WTC11 (cell line): ENCODE data around the gene PAMR1. TPM values are rescaled to one million over a fixed set of nuclear protein-coding genes. Genes with fewer than 3 reads are reported as not detected.

ENCODE experiments used
- ATAC-seq: fragments of 200-7000 bp; cut with Tn5 transposase; 2 replicates; pipeline ENCODE4 v1.10.0; 2021; ENCODE audit warnings: mild to moderate bottlenecking, moderate library complexity
- CTCF ChIA-PET: fragments of 300-600 bp; sonication (Branson Sonifier 250); formaldehyde crosslinking; loops from one replicate; lab custom pipeline; 2021; ENCODE audit warnings: antibody characterized with exemption; lab: Charles Lee
- POLR2A ChIA-PET: fragments of 350-600 bp; sonication (Branson Sonifier 250); formaldehyde crosslinking; loops from one replicate; lab custom pipeline; 2021; ENCODE audit warnings: antibody characterized with exemption; lab: Charles Lee
- DNase-seq: peaks from one replicate; pipeline ENCODE4 v3.0.0; 2021; ENCODE audit warnings: low spot score
- H3K27ac Mint-ChIP-seq: 2 replicates; pipeline ENCODE4 v1.8.0; 2021; ENCODE audit warnings: mixed read lengths
- H3K27me3 Mint-ChIP-seq: 2 replicates; pipeline ENCODE4 v1.8.0; 2021; ENCODE audit warnings: low read depth, mild to moderate bottlenecking, moderate library complexity, mixed read lengths
- H3K36me3 Mint-ChIP-seq: 2 replicates; pipeline ENCODE4 v1.8.0; 2021; ENCODE audit warnings: mixed read lengths
- H3K4me1 Mint-ChIP-seq: 2 replicates; pipeline ENCODE4 v1.8.0; 2022; ENCODE audit warnings: mixed read lengths
- H3K4me3 Mint-ChIP-seq: 2 replicates; pipeline ENCODE4 v1.8.0; 2021; ENCODE audit warnings: mild to moderate bottlenecking, moderate library complexity, mixed read lengths
- H3K9me3 Mint-ChIP-seq: 2 replicates; pipeline ENCODE4 v1.8.0; 2021; ENCODE audit warnings: mixed read lengths
- CBFB ChIP-seq: sonication (generic); formaldehyde crosslinking; IDR thresholded peaks from 2 replicates; pipeline ENCODE4 v1.8.1; 2022; ENCODE audit warnings: mild to moderate bottlenecking, low read depth, missing genetic modification reagents
- ELF4 ChIP-seq: sonication (generic); formaldehyde crosslinking; IDR thresholded peaks from 2 replicates; pipeline ENCODE4 v1.8.1; 2022; ENCODE audit warnings: low read depth, mild to moderate bottlenecking, moderate library complexity, missing genetic modification reagents
- FOXJ3 ChIP-seq: sonication (generic); formaldehyde crosslinking; IDR thresholded peaks from 2 replicates; pipeline ENCODE4 v1.9.0; 2021; ENCODE audit warnings: missing genetic modification reagents, mild to moderate bottlenecking, borderline replicate concordance
- FOXP1 ChIP-seq: sonication (generic); formaldehyde crosslinking; IDR thresholded peaks from 2 replicates; pipeline ENCODE4 v1.8.0; 2022; ENCODE audit warnings: missing genetic modification reagents, mild to moderate bottlenecking, moderate library complexity, borderline replicate concordance
- IRF2 ChIP-seq: sonication (generic); formaldehyde crosslinking; IDR thresholded peaks from 2 replicates; pipeline ENCODE4 v1.8.0; 2022; ENCODE audit warnings: low read depth, missing genetic modification reagents, borderline replicate concordance
- NFYB ChIP-seq: sonication (generic); formaldehyde crosslinking; conservative IDR thresholded peaks from 2 replicates; pipeline ENCODE4 v1.8.0; 2022; ENCODE audit warnings: low read depth, missing genetic modification reagents
- PRRX2 ChIP-seq: fragments of 250-450 bp; sonication (Bioruptor Pico); IDR thresholded peaks from 2 replicates; pipeline ENCODE4 v1.8.0; 2021; ENCODE audit warnings: mild to moderate bottlenecking
- SMAD4 ChIP-seq: sonication (generic); formaldehyde crosslinking; IDR thresholded peaks from 2 replicates; pipeline ENCODE4 v1.8.0; 2022; ENCODE audit warnings: mild to moderate bottlenecking, missing genetic modification reagents
- SP1 ChIP-seq: sonication (generic); formaldehyde crosslinking; conservative IDR thresholded peaks from 2 replicates; pipeline ENCODE4 v1.8.1; 2022; ENCODE audit warnings: missing genetic modification reagents
- ZNF232 ChIP-seq: sonication (generic); formaldehyde crosslinking; IDR thresholded peaks from 2 replicates; pipeline ENCODE4 v1.8.0; 2022; ENCODE audit warnings: mild to moderate bottlenecking, missing genetic modification reagents
- total RNA-seq: library from RNA; stranded (reverse); gene quantifications from 3 replicates; pipeline ENCODE4 v1.2.3, GENCODE V29; 2021
- TF ChIP-seq, protein P1 (sequence below): sonication (generic); formaldehyde crosslinking; IDR thresholded peaks from 2 replicates; pipeline ENCODE4 v1.8.1; 2022; ENCODE audit warnings: low read depth, mild to moderate bottlenecking, moderate library complexity, missing genetic modification reagents, borderline replicate concordance
- TF ChIP-seq, protein P2 (sequence below): sonication (generic); formaldehyde crosslinking; IDR thresholded peaks from 2 replicates; pipeline ENCODE4 v1.8.1; 2023; ENCODE audit warnings: mild to moderate bottlenecking, missing genetic modification reagents, moderate library complexity
- TF ChIP-seq, protein P3 (sequence below): sonication (generic); formaldehyde crosslinking; IDR thresholded peaks from 2 replicates; pipeline ENCODE4 v1.8.0; 2023; ENCODE audit warnings: mild to moderate bottlenecking, missing genetic modification reagents
- TF ChIP-seq, protein P4 (sequence below): sonication (generic); formaldehyde crosslinking; IDR thresholded peaks from 2 replicates; pipeline ENCODE4 v1.8.0; 2023; ENCODE audit warnings: missing genetic modification reagents
- TF ChIP-seq, protein P5 (sequence below): fragments of 250-450 bp; sonication (Bioruptor Pico); IDR thresholded peaks from 2 replicates; pipeline ENCODE4 v1.9.0; 2021; ENCODE audit warnings: moderate library complexity, mild to moderate bottlenecking, inconsistent platforms, borderline replicate concordance
- TF ChIP-seq, protein P6 (sequence below): sonication (generic); formaldehyde crosslinking; IDR thresholded peaks from 2 replicates; pipeline ENCODE4 v1.8.0; 2023; ENCODE audit warnings: missing genetic modification reagents, mild to moderate bottlenecking, borderline replicate concordance
- TF ChIP-seq, protein P7 (sequence below): sonication (generic); formaldehyde crosslinking; IDR thresholded peaks from 2 replicates; pipeline ENCODE4 v1.8.0; 2022; ENCODE audit warnings: mild to moderate bottlenecking, missing genetic modification reagents
- TF ChIP-seq, protein P8 (sequence below): sonication (generic); formaldehyde crosslinking; IDR thresholded peaks from 2 replicates; pipeline ENCODE4 v1.8.1; 2022; ENCODE audit warnings: low read depth, missing genetic modification reagents, borderline replicate concordance
- TF ChIP-seq, protein P9 (sequence below): sonication (generic); formaldehyde crosslinking; IDR thresholded peaks from 2 replicates; pipeline ENCODE4 v1.8.0; 2022; ENCODE audit warnings: mild to moderate bottlenecking, missing genetic modification reagents

The PAMR1 gene
- total RNA-seq, 1 experiment from 2014 or later, result 3.2 TPM

DNA sequence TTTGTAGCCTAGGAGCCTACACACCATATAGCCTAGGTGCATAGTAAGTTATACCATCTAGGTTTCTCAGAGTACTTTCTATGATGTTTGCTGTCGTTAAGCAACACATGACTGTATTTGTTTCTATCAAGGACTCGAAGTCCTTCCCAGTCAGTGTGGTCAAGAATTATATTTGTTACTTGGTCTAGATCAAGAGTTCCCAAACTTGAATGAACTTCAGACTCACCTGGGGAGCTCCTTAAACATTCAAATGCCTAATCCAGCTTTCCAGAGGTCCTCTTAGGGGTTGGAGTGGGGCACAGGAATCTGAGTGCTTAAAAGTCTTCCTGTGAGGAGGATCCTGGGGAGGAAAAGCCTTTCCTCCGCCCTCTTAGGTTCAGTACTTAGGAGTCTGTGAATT lies 41.5 kb upstream of the PAMR1 start:
- no peak overlapping the region for H3K4me3 Mint-ChIP-seq
- CTCF ChIA-PET, result interaction anchor here (1.2 kb wide), 1 partner anchor 255 kb away, joined by 9 read pairs; no protein-coding TSS in a partner anchor
- ATAC-seq, result peak; percentile 61

More for the DNA sequence above, 41.5 kb upstream of the PAMR1 start:
- Mint-ChIP-seq H3K36me3 (peaks cover 14% of the 10 kb centered on the region), H3K27ac (peak overlapping the region; percentile 26; the same call in 1 of the 2 replicates), H3K27me3 (peaks cover 15% of the 10 kb centered on the region), H3K9me3 (peaks cover 25% of the 10 kb centered on the region), H3K4me1 (peaks cover 24% of the 10 kb centered on the region)
- POLR2A ChIA-PET, result no interaction called here
- DNase-seq, result no peak
- TF ChIP-seq, protein P1, sequence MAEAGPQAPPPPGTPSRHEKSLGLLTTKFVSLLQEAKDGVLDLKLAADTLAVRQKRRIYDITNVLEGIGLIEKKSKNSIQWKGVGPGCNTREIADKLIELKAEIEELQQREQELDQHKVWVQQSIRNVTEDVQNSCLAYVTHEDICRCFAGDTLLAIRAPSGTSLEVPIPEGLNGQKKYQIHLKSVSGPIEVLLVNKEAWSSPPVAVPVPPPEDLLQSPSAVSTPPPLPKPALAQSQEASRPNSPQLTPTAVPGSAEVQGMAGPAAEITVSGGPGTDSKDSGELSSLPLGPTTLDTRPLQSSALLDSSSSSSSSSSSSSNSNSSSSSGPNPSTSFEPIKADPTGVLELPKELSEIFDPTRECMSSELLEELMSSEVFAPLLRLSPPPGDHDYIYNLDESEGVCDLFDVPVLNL, result no peak
- TF ChIP-seq, protein P2, sequence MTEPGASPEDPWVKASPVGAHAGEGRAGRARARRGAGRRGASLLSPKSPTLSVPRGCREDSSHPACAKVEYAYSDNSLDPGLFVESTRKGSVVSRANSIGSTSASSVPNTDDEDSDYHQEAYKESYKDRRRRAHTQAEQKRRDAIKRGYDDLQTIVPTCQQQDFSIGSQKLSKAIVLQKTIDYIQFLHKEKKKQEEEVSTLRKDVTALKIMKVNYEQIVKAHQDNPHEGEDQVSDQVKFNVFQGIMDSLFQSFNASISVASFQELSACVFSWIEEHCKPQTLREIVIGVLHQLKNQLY (CRISPR knock-in tag), result no peak
- TF ChIP-seq, protein P3, sequence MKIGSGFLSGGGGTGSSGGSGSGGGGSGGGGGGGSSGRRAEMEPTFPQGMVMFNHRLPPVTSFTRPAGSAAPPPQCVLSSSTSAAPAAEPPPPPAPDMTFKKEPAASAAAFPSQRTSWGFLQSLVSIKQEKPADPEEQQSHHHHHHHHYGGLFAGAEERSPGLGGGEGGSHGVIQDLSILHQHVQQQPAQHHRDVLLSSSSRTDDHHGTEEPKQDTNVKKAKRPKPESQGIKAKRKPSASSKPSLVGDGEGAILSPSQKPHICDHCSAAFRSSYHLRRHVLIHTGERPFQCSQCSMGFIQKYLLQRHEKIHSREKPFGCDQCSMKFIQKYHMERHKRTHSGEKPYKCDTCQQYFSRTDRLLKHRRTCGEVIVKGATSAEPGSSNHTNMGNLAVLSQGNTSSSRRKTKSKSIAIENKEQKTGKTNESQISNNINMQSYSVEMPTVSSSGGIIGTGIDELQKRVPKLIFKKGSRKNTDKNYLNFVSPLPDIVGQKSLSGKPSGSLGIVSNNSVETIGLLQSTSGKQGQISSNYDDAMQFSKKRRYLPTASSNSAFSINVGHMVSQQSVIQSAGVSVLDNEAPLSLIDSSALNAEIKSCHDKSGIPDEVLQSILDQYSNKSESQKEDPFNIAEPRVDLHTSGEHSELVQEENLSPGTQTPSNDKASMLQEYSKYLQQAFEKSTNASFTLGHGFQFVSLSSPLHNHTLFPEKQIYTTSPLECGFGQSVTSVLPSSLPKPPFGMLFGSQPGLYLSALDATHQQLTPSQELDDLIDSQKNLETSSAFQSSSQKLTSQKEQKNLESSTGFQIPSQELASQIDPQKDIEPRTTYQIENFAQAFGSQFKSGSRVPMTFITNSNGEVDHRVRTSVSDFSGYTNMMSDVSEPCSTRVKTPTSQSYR (CRISPR knock-in tag), result no peak
- no peak for TF ChIP-seq PRRX2 (CRISPR knock-in tag)
- no peak for TF ChIP-seq FOXP1 (CRISPR knock-in tag)
- TF ChIP-seq SMAD4 (CRISPR knock-in tag), result no peak
- TF ChIP-seq, protein P4, sequence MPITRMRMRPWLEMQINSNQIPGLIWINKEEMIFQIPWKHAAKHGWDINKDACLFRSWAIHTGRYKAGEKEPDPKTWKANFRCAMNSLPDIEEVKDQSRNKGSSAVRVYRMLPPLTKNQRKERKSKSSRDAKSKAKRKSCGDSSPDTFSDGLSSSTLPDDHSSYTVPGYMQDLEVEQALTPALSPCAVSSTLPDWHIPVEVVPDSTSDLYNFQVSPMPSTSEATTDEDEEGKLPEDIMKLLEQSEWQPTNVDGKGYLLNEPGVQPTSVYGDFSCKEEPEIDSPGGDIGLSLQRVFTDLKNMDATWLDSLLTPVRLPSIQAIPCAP (CRISPR knock-in tag), result no peak
- TF ChIP-seq SP1 (CRISPR knock-in tag), result no peak
- no peak for TF ChIP-seq CBFB (CRISPR knock-in tag)
- no peak for TF ChIP-seq ELF4 (CRISPR knock-in tag)
- TF ChIP-seq, protein P5, sequence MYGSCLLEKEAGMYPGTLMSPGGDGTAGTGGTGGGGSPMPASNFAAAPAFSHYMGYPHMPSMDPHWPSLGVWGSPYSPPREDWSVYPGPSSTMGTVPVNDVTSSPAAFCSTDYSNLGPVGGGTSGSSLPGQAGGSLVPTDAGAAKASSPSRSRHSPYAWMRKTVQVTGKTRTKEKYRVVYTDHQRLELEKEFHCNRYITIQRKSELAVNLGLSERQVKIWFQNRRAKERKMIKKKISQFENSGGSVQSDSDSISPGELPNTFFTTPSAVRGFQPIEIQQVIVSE (CRISPR knock-in tag), result no peak
- no peak for TF ChIP-seq FOXJ3 (CRISPR knock-in tag)
- TF ChIP-seq, protein P6, sequence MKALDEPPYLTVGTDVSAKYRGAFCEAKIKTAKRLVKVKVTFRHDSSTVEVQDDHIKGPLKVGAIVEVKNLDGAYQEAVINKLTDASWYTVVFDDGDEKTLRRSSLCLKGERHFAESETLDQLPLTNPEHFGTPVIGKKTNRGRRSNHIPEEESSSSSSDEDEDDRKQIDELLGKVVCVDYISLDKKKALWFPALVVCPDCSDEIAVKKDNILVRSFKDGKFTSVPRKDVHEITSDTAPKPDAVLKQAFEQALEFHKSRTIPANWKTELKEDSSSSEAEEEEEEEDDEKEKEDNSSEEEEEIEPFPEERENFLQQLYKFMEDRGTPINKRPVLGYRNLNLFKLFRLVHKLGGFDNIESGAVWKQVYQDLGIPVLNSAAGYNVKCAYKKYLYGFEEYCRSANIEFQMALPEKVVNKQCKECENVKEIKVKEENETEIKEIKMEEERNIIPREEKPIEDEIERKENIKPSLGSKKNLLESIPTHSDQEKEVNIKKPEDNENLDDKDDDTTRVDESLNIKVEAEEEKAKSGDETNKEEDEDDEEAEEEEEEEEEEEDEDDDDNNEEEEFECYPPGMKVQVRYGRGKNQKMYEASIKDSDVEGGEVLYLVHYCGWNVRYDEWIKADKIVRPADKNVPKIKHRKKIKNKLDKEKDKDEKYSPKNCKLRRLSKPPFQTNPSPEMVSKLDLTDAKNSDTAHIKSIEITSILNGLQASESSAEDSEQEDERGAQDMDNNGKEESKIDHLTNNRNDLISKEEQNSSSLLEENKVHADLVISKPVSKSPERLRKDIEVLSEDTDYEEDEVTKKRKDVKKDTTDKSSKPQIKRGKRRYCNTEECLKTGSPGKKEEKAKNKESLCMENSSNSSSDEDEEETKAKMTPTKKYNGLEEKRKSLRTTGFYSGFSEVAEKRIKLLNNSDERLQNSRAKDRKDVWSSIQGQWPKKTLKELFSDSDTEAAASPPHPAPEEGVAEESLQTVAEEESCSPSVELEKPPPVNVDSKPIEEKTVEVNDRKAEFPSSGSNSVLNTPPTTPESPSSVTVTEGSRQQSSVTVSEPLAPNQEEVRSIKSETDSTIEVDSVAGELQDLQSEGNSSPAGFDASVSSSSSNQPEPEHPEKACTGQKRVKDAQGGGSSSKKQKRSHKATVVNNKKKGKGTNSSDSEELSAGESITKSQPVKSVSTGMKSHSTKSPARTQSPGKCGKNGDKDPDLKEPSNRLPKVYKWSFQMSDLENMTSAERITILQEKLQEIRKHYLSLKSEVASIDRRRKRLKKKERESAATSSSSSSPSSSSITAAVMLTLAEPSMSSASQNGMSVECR (CRISPR knock-in tag), result no peak
- TF ChIP-seq, protein P7, sequence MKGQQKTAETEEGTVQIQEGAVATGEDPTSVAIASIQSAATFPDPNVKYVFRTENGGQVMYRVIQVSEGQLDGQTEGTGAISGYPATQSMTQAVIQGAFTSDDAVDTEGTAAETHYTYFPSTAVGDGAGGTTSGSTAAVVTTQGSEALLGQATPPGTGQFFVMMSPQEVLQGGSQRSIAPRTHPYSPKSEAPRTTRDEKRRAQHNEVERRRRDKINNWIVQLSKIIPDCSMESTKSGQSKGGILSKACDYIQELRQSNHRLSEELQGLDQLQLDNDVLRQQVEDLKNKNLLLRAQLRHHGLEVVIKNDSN, result no peak
- no peak for TF ChIP-seq ZNF232 (CRISPR knock-in tag)
- TF ChIP-seq IRF2, result no peak
- TF ChIP-seq, protein P8, sequence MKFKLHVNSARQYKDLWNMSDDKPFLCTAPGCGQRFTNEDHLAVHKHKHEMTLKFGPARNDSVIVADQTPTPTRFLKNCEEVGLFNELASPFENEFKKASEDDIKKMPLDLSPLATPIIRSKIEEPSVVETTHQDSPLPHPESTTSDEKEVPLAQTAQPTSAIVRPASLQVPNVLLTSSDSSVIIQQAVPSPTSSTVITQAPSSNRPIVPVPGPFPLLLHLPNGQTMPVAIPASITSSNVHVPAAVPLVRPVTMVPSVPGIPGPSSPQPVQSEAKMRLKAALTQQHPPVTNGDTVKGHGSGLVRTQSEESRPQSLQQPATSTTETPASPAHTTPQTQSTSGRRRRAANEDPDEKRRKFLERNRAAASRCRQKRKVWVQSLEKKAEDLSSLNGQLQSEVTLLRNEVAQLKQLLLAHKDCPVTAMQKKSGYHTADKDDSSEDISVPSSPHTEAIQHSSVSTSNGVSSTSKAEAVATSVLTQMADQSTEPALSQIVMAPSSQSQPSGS (CRISPR knock-in tag), result no peak
- TF ChIP-seq, protein P9, sequence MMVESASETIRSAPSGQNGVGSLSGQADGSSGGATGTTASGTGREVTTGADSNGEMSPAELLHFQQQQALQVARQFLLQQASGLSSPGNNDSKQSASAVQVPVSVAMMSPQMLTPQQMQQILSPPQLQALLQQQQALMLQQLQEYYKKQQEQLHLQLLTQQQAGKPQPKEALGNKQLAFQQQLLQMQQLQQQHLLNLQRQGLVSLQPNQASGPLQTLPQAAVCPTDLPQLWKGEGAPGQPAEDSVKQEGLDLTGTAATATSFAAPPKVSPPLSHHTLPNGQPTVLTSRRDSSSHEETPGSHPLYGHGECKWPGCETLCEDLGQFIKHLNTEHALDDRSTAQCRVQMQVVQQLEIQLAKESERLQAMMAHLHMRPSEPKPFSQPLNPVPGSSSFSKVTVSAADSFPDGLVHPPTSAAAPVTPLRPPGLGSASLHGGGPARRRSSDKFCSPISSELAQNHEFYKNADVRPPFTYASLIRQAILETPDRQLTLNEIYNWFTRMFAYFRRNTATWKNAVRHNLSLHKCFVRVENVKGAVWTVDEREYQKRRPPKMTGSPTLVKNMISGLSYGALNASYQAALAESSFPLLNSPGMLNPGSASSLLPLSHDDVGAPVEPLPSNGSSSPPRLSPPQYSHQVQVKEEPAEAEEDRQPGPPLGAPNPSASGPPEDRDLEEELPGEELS (CRISPR knock-in tag), result no peak
- TF ChIP-seq NFYB (CRISPR knock-in tag), result no peak
